Stimulated activated CD8-positive, alpha-beta memory T cell treated with anti-CD3 and anti-CD28 coated beads, Interleukin-15, amount 100 ng/mL, for 48 hours (primary cell): Measurements from ENCODE around the gene TBC1D23.
A peak's percentile ranks its signal among the peaks of the same experiment; 100 is the strongest.
"Not testable (repeated sequence)": the region's sequence is repeated elsewhere in the genome, so short reads cannot be mapped to it uniquely, and the experiment has no call there.

Source experiments
- DNase-seq, 2 donors: peaks; one replicate each; pipeline ENCODE4 v3.0.0-alpha.2; 2020; ENCODE audit warnings: low read depth in 2 of 2

The TBC1D23 gene

DNA sequence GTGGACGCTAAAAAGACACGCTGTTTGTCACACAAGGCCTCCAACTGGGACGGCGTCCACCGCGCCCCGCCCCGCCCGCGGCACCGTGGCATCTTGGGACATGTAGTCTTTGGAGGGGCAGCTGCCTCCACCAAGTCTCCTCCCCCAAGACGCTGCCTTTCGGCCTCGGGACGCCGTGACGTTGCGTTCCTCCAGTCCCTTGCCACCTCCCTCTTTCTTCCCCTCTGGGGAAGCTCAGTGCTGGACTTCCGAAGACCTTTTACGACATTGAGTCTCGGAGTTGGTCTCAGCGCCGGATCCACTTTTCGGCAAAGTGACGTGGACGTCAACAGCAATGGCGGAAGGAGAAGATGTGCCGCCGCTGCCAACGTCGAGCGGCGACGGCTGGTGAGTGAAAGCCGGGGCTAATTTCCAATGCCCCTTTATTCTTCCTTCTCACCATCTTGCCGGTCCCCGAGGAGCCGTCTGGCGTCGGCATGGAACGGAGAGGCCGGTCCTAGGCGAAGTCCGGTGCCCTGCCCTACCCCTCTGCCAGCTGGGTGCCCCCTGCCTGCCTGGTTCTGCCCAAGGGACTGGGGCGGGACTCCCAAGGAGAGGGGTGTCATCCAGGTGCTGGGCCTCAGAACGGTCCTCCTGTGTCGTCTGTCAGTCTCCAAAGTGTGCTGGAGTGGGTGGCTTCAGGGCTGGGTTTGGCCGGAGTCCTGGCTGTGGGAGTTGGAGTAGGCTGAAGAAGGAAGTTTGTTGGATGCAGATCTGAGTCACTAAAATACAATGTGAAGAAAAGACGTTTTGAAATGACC is at the start of gene TBC1D23:
Gene TBC1D23 (plus strand): TSS at position 308 of the 800 bp plus-strand sequence. CDS start 27 bp downstream, at position 335.
- DNase-seq, result peak; percentile 96

DNA sequence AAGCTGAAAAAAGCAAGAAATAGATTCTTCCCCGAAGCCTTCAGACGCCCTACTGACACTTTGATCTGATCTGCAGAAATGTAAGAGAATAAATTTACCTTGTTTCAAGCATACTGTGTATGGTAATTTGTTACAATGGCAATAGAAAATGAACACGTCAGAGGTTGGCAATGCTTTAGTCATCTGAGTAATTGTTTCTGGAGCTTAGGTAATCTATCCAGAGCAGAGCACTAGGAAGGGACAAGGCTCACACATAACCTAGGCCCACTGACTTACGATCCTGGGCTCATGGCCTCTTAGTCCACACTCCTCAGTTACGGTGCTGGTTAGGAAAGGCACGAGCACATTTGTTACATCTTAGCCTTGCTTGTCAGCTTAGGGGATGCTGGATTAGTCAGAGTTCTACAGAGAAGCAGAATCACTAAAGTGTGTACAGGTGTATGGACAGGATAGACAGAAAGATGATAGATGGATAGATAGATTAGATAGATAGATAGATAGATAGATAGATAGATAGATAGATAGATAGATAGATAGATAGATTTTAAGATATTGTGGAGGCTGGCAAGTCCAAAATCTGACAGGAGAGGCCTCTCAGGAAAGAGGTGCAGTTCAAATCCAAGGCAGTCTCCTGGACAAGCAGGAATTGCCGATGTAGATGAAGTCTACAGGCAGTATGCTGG is 46.8 kb upstream of the TBC1D23 start:
- no peak for DNase-seq

GRCh38 chr3:100214574-100214964 is 46.2 kb upstream of the TBC1D23 start:
- no peak for DNase-seq

- DNase-seq, result no peak
Observed at GRCh38 chr3:100216713-100217112, 44.1 kb upstream of the TBC1D23 start.

DNA sequence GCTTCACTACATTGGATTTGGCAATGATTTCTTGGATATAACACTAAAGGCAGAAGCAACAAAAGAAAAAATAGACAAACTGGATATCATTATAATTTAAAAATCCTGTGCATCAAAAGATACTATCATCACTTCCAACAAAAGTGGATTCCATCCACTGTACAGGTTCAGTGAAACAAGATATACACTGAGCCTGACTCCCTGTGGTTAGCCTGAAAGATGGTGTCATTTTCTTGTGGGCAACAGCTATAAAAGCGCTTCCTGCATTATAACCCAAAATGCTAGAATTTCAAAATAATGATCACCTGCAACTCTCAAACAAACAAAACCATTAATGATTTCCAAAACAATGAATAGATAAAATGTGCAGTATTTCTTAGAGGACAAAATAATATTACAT is 39.6 kb upstream of the TBC1D23 start:
- DNase-seq, result no peak

- no peak for DNase-seq
Observed at GRCh38 chr3:100225193-100225592, 35.6 kb upstream of the TBC1D23 start.

- DNase-seq, result no peak
Observed at GRCh38 chr3:100225883-100226282, 34.9 kb upstream of the TBC1D23 start.

DNA sequence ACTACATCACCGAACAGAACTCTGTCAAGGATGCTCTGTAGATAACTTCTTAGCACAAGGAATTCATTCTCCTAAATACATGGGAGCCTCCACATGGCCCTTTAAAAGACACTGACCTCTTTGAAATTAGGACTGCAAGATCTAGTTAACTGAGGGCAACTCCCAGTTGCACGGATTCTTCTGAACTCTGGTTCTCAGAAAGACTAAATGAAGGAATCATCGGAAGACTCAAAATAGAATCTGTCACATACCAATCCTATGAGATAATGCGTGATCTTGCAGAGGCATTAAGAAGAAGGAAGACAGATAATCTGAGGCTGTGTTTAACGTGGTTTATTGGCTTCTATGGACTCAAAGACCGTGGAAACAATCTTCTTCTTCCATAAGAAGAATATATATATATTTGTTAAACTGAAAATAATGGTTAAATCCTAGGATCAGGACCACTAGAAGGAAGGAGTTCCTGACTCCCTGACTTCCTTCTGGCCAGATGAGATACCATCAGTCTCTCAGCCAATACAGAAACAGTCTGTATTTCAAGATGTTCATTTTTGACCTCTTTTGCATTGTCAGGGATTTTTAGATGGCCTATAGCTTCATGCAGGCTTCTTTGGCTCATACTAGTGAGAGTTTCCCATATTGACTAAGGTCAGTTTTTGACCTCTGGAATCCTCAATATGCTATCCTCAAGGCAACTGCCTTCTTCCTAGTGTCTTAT is 33.9 kb upstream of the TBC1D23 start:
- no peak for DNase-seq

DNA sequence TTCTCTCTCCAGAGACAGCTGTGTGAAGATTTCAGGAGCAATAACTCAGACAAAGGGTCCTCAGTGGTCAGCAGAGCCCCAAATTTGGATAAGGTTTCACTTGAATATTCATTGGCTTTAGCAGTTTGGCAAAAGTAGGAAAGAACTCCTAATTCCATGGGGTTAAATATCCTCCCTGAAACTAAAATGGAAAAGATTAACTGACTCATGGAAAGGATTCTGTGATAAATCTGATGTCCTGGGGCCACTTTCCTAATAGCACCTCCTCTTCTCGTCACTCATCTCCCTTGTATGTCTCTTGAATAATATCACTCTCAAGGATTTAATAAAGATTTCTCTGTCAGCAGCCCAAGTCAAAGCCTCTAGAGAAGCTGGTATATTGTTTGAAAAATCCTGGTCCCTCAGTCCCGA is 33.3 kb upstream of the TBC1D23 start:
- no peak for DNase-seq

GRCh38 chr3:100228247-100228646 is 32.5 kb upstream of the TBC1D23 start:
- DNase-seq, result no peak

- DNase-seq, result not testable (repeated sequence)
Observed at GRCh38 chr3:100229188-100229587, 31.6 kb upstream of the TBC1D23 start.

DNA sequence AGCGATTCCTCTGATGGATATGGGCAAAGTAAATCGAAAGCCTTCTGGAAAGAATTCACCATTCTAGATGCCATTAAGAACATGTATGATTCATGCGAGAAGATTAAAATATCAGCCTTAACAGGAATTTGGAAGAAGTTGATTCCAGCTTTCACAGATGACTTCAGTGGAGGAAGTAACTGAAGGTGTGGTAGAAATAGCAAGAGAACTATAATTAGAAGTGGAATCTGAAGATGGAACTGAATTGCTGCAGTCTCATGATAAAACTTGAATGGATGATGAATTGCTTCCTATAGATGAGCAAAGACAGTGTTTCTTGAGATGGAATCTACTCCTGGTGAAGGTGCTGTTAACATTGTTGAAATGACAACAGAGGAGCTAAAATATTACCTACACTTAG is 30.1 kb upstream of the TBC1D23 start:
- DNase-seq, result no peak

GRCh38 chr3:100231668-100232067 is 29.1 kb upstream of the TBC1D23 start:
- DNase-seq, result no peak

DNA sequence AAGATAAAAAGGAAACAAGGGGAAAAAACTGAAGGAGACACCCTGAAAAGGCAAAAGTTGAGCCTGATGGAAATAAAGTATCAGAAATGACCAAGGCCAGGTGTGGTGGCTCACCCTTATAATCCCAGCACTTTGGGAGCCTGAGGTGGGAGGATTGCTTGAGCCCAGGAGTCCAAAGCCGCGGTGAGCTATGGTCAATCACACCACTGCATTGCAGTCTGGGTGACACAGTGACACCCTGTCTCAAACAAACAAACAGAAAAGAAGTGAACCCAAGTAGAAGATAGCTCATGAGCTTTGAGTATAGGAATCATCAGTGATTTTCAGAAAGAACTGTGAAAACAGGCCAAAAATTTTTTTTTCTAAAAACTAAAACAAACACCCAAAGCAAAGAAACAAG is 26.4 kb upstream of the TBC1D23 start:
- DNase-seq, result no peak

- DNase-seq, result no peak
Observed at GRCh38 chr3:100238599-100238998, 22.2 kb upstream of the TBC1D23 start.

DNA sequence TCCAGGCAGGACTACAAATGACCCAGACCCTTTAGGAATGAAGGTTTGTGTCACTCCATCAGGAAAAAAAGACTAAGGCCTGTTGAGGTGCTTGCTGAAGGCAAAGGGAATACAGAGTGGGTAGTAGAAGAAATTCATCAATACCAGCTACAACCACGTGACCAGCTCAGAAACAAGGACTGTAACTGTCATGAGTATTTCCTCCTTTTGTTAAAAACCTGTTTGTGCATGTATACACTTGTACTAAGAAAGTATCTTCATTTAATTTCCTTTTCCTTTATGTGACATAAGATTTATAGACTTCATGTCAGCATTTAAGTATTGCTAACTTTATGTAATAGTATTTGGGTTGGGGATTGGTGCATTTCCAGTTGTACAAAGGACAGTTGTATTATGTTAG is 18.3 kb upstream of the TBC1D23 start:
- DNase-seq, result not testable (repeated sequence)

DNA sequence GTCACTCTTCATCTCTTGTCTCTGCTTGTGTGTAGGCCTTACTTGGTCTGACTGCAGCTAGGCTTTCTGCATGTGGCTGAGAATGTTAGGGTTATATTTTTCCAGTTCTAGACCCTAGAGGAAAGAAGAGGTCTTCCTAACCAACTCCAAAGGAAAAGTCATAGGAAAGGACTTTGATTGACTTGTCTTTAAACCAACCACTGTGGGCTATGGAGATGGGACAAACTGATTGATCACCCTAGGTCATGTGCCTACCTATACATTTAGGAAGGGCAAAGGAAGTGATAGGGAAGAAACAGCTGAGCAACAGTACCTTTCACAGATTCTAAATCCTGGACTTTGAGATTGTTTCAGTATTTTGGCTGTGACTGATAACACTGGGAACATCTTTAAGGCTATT is 16.5 kb upstream of the TBC1D23 start:
- DNase-seq, result no peak

- no peak for DNase-seq
Observed at GRCh38 chr3:100245136-100245535, 15.7 kb upstream of the TBC1D23 start.

- DNase-seq, result no peak
Observed at GRCh38 chr3:100245927-100246326, 14.9 kb upstream of the TBC1D23 start.

DNA sequence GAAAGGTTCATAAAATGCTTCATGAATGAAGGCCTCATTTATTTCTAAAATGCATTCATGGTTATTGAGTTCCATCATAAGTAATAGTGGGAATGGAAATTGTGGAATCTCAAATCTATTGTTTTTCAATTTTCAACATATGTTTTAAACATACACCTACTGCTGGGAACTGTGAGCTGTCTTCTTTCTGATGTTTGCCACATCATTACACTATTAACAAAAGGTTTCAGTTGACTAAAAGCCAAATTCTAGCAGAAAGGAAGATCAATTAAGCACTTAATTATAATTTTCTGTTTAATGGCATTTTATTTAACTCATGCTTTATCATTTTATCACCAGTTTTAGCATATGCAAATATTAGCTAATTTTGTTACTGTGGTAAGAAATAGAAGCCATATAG is 13.8 kb upstream of the TBC1D23 start:
- DNase-seq, result no peak

- DNase-seq, result no peak
Observed at GRCh38 chr3:100252001-100252400, 8.8 kb upstream of the TBC1D23 start.

- no peak for DNase-seq
Observed at GRCh38 chr3:100254168-100254777, 6.5 kb upstream of the TBC1D23 start.
